ENCODE results near the gene SCN1A. TPM values are rescaled to one million over a fixed set of nuclear protein-coding genes. Genes with fewer than 3 reads are reported as not detected.

The SCN1A gene
- 10 to 100 TPM; 11.5 to 42.2 (median 17.6) TPM for total RNA-seq

DNA sequence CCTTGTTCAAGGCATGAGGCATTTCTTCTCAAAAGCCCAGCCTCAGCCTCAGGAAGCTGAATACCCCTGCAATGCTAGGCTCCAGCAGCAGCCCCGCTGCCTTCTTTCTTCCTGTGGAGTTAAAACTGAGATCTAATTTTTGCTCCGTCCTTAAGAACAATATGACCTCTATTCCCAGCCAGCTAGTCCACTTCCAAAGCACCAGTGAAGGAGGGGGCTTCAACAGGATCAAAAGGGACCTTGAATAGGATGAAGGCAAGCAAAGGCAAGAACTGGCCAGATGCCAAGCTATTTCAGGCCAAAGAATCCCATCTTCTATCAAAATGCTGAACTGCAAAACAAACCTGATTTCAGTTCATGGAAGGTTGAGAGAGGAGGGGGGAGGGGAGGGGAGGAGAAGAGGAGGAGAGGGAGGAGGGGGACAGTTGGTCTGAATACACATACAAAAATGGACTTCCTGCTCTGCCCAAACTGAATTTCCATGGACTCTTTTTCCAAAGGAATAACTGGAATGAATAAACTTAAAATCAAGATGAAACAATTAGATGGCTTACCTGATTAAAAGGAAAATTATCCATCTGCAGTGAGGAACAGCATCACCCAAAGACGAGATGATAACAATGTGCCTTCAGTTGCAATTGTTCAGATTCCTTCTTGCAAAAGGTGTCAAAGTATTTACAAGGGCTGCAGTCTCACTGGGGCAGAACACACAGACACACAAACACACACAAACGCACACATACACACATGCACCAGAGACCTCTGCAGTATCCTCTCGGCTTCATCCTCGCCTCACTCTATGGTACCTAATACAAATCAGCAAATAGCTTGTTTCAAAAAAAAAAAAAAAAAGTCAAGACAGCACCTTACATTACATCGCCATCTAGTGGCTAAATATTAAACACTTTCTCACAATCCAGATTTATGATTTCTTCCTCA, at the start of gene SCN1A:
Gene SCN1A, minus strand, starts transcription at position 804 of the 939 bp plus-strand sequence. CDS start 54,399 bp downstream, outside the sequence.
- TF ChIP-seq EP300 (IDR thresholded peaks at IDR 0.05) (no peak), CTCF (IDR thresholded peaks at IDR 0.05) (peak; percentile 12 to 56 (median 40))
- 19 to 24% methylated on average over 7 of the region's 7 CpGs for WGBS, 2 donors
- H3K36me3 ChIP-seq = no peaks in the 10 kb centered on the region
- no peak for DNase-seq
- H3K27ac ChIP-seq = peak within 1 kb of the TSS in 3 of 4 donors; percentile 55 to 76 (median 76)
- H3K9me3 ChIP-seq = no peaks in the 10 kb centered on the region
- H3K4me1 ChIP-seq = peaks cover 0 to 9% (median 4%) of the 10 kb centered on the region in 4 donors
- peak; percentile 48 to 68 for ATAC-seq (ENCODE audit: low FRiP score in 2 of 2)
- H3K4me3 ChIP-seq = peak within 1 kb of the TSS in 3 of 4 donors; percentile 29 to 38 (median 29)
- no peaks in the 10 kb centered on the region for H3K27me3 ChIP-seq

GRCh38 chr2:166173263-166173662, 45.4 kb upstream of the SCN1A start:
- no peaks in the 10 kb centered on the region for H3K4me1 ChIP-seq
- H3K36me3 ChIP-seq = no peaks in the 10 kb centered on the region
- no peaks in the 10 kb centered on the region for H3K27me3 ChIP-seq
- H3K9me3 ChIP-seq = no peaks in the 10 kb centered on the region
- DNase-seq (no peak), ATAC-seq (ENCODE audit: low FRiP score in 2 of 2) (no peak)
- no peak overlapping the region for H3K27ac ChIP-seq
- no peak for TF ChIP-seq POLR2AphosphoS5 (IDR thresholded peaks at IDR 0.05)
- no peak for TF ChIP-seq EP300 (IDR thresholded peaks at IDR 0.05)
- TF ChIP-seq CTCF (IDR thresholded peaks at IDR 0.05) = no peak
- TF ChIP-seq POLR2A (IDR thresholded peaks at IDR 0.05) = no peak
- 92 to 94% methylated on average over 2 of the region's 2 CpGs for WGBS, 2 donors
- H3K4me3 ChIP-seq = no peak overlapping the region

GRCh38 chr2:166171216-166171615, 43.4 kb upstream of the SCN1A start:
- no peaks in the 10 kb centered on the region for H3K9me3 ChIP-seq
- ATAC-seq (ENCODE audit: low FRiP score in 2 of 2) (no peak), DNase-seq (no peak)
- no peak overlapping the region for H3K4me3 ChIP-seq
- WGBS, 2 donors = 47 to 59% methylated on average over 3 of the region's 3 CpGs
- H3K27ac ChIP-seq = no peak overlapping the region
- H3K27me3 ChIP-seq = no peaks in the 10 kb centered on the region
- H3K4me1 ChIP-seq = no peaks in the 10 kb centered on the region
- H3K36me3 ChIP-seq = no peaks in the 10 kb centered on the region
- TF ChIP-seq POLR2AphosphoS5 (IDR thresholded peaks at IDR 0.05) (no peak), EP300 (IDR thresholded peaks at IDR 0.05) (no peak), POLR2A (IDR thresholded peaks at IDR 0.05) (no peak), CTCF (IDR thresholded peaks at IDR 0.05) (no peak)

DNA sequence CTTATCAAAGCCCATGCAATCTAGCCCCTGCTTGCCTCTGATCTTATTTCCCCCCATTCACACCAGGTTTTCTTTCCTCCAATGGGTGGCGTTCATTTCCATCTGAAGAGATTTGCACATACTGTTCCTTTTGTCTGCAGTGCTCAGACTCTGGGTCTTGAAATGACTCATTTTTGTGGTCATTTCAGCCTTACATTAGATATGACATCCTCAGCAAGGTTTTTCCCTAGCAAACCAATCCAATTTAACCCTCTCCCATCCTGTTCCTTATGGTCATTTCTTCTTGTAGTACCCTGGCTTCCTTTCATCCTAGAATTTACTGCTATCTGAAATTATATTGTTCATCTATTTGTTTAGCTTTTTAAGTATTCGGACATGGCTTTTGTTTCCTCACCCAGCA, 42.5 kb upstream of the SCN1A start:
- Histone ChIP-seq H3K9me3 (no peaks in the 10 kb centered on the region), H3K4me3 (no peak overlapping the region), H3K27me3 (no peaks in the 10 kb centered on the region), H3K27ac (no peak overlapping the region), H3K36me3 (no peaks in the 10 kb centered on the region), H3K4me1 (no peaks in the 10 kb centered on the region)
- no peak for ATAC-seq (ENCODE audit: low FRiP score in 2 of 2)
- DNase-seq = no peak
- WGBS, 2 donors = 65 to 81% methylated on average over 2 of the region's 2 CpGs
- no peak for TF ChIP-seq CTCF (IDR thresholded peaks at IDR 0.05)
- no peak for TF ChIP-seq EP300 (IDR thresholded peaks at IDR 0.05)
- no peak for TF ChIP-seq POLR2AphosphoS5 (IDR thresholded peaks at IDR 0.05)
- no peak for TF ChIP-seq POLR2A (IDR thresholded peaks at IDR 0.05)

Measured in upper lobe of left lung (tissue), 6 donors.